Femur (tissue), 1 donor: ENCODE results near the gene HNMT.
"Not testable (repeated sequence)": the region's sequence is repeated elsewhere in the genome, so short reads cannot be mapped to it uniquely, and the experiment has no call there.

Experiments used
- DNase-seq: peaks from one replicate; pipeline ENCODE4 v3.0.0-alpha.2; 2017

Gene HNMT

GRCh38 chr2:137964066-137964858 is at the start of gene HNMT:
Gene HNMT (plus strand): TSS chr2:137964473. CDS start chr2:137964492, 19 bp downstream.
- DNase-seq: peak; percentile 28

DNA sequence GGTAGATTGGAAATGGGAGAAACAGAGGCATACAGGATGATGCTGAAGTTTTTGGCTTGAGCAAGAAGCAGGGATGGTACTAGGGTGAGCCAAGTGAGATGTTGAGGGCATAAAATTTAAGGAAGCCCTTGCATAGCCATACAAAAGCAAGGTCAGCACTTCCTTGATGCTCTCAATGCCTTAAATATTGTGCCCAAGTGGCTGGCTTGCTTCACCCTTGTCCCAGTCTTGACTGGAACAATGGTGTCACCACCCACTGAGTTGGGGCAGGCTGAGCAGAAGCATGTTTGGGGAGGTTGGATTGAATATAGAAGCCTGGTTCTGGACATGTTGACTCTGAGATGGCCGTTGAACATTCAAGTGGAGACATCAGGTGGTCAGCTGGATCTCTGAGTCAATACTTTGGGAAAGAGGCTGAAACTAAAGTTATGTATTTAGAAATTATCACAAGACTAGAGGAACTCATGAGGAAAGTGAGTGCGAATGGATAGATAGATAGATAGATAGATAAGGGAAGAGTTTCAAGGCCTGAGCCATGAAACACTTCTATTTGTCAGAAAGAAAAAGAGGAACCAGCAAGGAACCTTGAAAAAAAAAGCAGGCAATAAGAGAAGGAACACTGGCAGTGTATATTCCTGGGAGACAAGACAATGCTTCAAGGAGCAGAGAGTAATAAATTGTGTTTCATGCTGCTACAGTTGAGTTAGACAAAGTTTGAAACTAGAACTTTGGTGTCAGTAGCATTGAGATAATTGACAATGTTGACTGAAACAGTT is 43.0 kb upstream of the HNMT start:
- DNase-seq: no peak

- not testable (repeated sequence) for DNase-seq
Observed at GRCh38 chr2:137922171-137922570, 42.1 kb upstream of the HNMT start.

DNA sequence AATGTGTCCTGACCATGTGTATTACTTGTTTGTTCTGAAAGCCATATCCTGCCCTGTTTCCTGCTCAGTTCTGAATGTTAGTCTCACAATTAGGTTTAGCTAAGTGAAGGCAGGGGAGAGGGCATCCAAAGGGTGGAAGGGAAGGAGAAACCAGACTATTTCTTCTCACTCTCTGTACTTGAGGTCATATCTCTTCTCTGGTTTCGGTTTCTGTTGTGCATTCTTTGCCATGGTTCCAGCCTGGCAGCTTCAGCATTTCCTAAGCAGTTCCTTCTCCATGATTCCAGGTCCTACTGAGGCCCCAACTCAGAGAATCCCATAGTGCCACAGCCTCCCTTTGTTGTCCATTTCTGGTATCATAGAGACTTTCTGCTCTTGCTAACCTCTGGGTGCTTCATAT is 40.3 kb upstream of the HNMT start:
- no peak for DNase-seq

GRCh38 chr2:137925599-137925998 is 38.7 kb upstream of the HNMT start:
- DNase-seq: no peak

DNA sequence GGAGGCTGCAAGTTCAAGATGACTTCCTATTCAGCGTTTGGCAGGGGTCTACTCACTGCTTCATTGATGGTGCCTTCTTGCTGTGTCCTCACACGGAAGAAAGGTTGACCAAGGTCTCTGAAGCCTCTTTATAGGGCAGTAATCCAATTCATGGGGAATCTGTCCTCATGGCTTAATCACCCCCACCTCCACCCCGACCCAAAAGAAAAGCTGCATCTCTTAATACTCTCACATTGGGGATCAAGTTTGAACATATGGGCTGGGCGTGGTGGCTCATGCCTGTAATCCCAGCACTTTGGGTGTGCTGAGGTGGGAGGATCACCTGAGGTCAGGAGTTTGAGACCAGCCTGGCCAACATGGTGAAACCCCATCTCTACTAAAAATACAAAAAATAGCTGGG is 36.4 kb upstream of the HNMT start:
- no peak for DNase-seq

- DNase-seq: no peak
Observed at GRCh38 chr2:137928547-137929518, 35.4 kb upstream of the HNMT start.

GRCh38 chr2:137929519-137929916 is 34.8 kb upstream of the HNMT start:
- no peak for DNase-seq

- no peak for DNase-seq
Observed at GRCh38 chr2:137930146-137930545, 34.1 kb upstream of the HNMT start.

DNA sequence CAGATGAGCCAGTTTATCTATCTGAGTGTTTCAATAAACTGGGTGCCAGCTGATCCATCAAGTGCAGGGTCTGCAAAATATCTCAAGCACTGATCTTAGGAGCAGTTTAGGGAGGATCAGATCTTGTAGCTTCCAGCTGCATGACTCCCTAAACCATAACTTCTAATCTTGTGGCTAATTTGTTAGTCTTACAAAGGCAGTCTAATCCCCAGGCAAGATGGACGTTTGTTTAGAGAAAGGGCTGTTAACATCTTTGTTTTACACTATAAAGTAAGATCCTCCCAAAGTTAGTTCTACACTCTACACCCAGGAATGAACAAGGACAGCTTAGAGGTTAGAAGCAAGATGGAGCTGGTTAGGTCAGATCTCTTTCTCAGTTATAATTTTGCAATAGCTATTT is 28.7 kb upstream of the HNMT start:
- DNase-seq: no peak

- no peak for DNase-seq
Observed at GRCh38 chr2:137937246-137937645, 27.0 kb upstream of the HNMT start.

DNA sequence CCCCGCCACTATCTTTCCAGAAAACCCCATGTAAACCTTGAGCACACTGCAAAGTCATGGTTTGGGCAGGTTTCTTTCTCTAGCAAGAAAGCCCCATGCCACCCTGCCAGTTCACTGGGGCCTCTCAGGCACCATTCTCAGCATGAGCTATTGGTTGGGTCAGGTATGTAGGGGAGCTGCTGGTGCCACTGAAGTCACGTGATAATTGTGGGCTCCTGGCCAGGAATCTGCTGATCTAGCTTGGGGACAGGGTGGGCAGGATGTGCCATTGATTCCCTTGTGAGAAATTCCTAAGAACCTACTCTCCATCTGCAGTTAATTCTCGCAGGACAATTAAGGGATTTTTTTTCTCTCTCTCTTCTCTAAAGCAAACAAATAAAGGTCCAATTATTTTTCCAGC is 26.5 kb upstream of the HNMT start:
- no peak for DNase-seq

- no peak for DNase-seq
Observed at GRCh38 chr2:137938204-137938603, 26.1 kb upstream of the HNMT start.

- DNase-seq: no peak
Observed at GRCh38 chr2:137939026-137939425, 25.2 kb upstream of the HNMT start.

GRCh38 chr2:137940154-137940553 is 24.1 kb upstream of the HNMT start:
- no peak for DNase-seq

GRCh38 chr2:137942037-137942832 is 22.0 kb upstream of the HNMT start:
- no peak for DNase-seq

DNA sequence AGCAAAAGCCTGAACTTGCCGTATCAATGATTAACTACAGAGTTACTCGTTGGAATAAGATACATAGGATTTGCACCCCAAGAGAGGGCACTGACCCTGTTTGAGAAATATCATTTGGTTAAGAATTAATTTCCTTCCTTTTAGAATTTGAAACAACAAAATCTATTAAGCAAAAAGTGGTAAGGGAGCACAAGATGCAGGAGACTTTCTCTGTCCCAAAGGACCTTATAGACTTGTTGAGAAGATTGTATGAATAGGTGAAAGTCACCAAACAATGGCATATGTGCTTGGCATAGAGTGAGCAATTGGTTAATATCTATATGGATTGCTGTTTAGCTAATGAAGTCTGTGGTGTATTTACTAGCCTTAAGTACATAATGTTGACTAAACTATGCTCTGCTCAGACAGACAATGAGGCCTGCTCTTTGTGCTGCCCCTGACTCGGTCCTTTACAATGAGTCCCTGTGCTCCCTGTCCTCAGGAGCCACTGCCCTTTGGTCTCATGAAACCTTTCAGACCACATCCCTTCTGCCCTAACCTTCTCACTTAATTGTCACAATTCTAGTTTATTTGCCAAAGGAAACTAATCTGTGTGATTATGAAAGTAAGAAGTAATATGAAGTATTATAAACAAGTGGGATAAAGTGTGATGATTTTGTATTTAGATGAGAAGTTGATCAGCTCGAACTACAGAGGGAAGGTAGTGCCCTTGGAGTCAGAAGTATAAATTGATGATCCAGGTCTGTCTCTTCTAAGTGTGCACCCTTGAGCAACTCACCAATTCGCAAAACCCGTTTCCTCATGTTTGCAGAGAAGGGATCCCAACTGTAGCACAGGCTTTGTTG is 21.2 kb upstream of the HNMT start:
- DNase-seq: no peak

- no peak for DNase-seq
Observed at GRCh38 chr2:137943678-137944347, 20.5 kb upstream of the HNMT start.

DNA sequence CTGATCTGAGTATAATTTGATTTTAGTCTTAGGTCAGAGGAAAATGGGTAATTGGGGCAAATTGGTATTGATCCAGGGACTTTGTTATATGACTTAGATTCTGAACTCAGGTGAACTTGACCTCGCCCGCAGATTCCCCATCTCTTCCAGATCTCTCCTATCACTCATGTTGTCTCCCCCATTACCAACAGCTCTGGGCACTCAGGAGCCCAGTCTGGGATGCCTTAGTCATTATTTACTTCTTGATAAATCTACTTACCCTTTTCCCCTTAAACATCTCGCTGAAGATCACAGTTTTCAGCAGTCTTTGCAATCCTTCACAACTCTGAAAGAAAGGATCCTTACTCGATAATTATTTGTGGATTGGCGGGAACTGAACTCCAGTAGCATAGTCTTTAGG is 19.6 kb upstream of the HNMT start:
- DNase-seq: no peak

GRCh38 chr2:137945229-137945628 is 19.0 kb upstream of the HNMT start:
- no peak for DNase-seq

GRCh38 chr2:137946227-137946626 is 18.0 kb upstream of the HNMT start:
- no peak for DNase-seq
